Trophoblast cell (in vitro differentiated cells and primary cell): ENCODE data around the gene SCARB2.
A peak's percentile ranks its signal among the peaks of the same experiment; 100 is the strongest.

Experiments used
- DNase-seq, 2 donors: peaks; one replicate each; pipeline ENCODE4 v3.0.0-alpha.2; 2016
- H2AFZ ChIP-seq: 2 replicates; pipeline ENCODE4 v1.6.1; 2013; ENCODE audit warnings: low read length, moderate library complexity, mild to moderate bottlenecking; ENCODE audit not compliant: insufficient read depth, poor library complexity
- H2AK5ac ChIP-seq: 2 replicates; pipeline ENCODE4 v1.6.1; 2013; ENCODE audit warnings: mild to moderate bottlenecking, low read length
- H2BK120ac ChIP-seq: 2 replicates; pipeline ENCODE4 v1.6.1; 2013; ENCODE audit warnings: low read length, mild to moderate bottlenecking, moderate library complexity; ENCODE audit not compliant: insufficient read depth, poor library complexity
- H2BK12ac ChIP-seq: 2 replicates; pipeline ENCODE4 v1.6.1; 2013; ENCODE audit warnings: mild to moderate bottlenecking, low read length, moderate library complexity
- H2BK5ac ChIP-seq: 2 replicates; pipeline ENCODE4 v1.6.1; 2013; ENCODE audit warnings: low read length, low read depth, moderate library complexity, mild to moderate bottlenecking; ENCODE audit not compliant: poor library complexity
- H3K14ac ChIP-seq: 2 replicates; pipeline ENCODE4 v1.6.1; 2013; ENCODE audit warnings: mild to moderate bottlenecking, low read length
- H3K18ac ChIP-seq: 2 replicates; pipeline ENCODE4 v1.6.1; 2013; ENCODE audit warnings: mild to moderate bottlenecking, low read length
- H3K23ac ChIP-seq: 2 replicates; pipeline ENCODE4 v1.6.1; 2013; ENCODE audit warnings: low read length
- H3K27ac ChIP-seq: 2 replicates; pipeline ENCODE4 v1.5.1; 2013; ENCODE audit warnings: low read depth, mild to moderate bottlenecking, inconsistent platforms, low read length, moderate library complexity
- H3K27me3 ChIP-seq: 2 replicates; pipeline ENCODE4 v1.6.1; 2013; ENCODE audit warnings: inconsistent platforms, mild to moderate bottlenecking, low read length, moderate library complexity; ENCODE audit not compliant: insufficient read depth
- H3K36me3 ChIP-seq, 2 experiments: 1 replicate in 1 of 2; 2 replicates in 1 of 2; pipeline ENCODE4 v1.6.1; 2013; ENCODE audit warnings: low read length in 2 of 2, mild to moderate bottlenecking in 2 of 2, moderate library complexity in 1 of 2; ENCODE audit not compliant: insufficient read depth in 2 of 2, control insufficient read depth in 1 of 2
- H3K4ac ChIP-seq: 2 replicates; pipeline ENCODE4 v1.6.1; 2013; ENCODE audit warnings: low read depth, mild to moderate bottlenecking, low read length, moderate library complexity
- H3K4me1 ChIP-seq, 2 experiments: 1 replicate in 1 of 2; 2 replicates in 1 of 2; pipeline ENCODE4 v1.6.1; 2013; ENCODE audit warnings: low read length in 2 of 2, mild to moderate bottlenecking in 2 of 2, moderate library complexity in 1 of 2; ENCODE audit not compliant: insufficient read depth in 2 of 2, control insufficient read depth in 1 of 2
- H3K4me2 ChIP-seq: 2 replicates; pipeline ENCODE4 v1.6.1; 2013; ENCODE audit warnings: inconsistent platforms, mild to moderate bottlenecking, low read length, moderate library complexity
- H3K4me3 ChIP-seq: 2 replicates; pipeline ENCODE4 v1.5.1; 2013; ENCODE audit warnings: mild to moderate bottlenecking, low read depth, low read length, inconsistent platforms
- H3K79me1 ChIP-seq: one replicate; pipeline ENCODE4 v1.6.1; 2013; ENCODE audit warnings: low read length
- H3K79me2 ChIP-seq: 2 replicates; pipeline ENCODE4 v1.6.1; 2013; ENCODE audit warnings: low read length, mild to moderate bottlenecking; ENCODE audit not compliant: control insufficient read depth, insufficient read depth, poor library complexity
- H3K9ac ChIP-seq: 2 replicates; pipeline ENCODE4 v1.6.1; 2013; ENCODE audit warnings: mild to moderate bottlenecking, low read length
- H3K9me3 ChIP-seq: 2 replicates; pipeline ENCODE4 v1.6.1; 2013; ENCODE audit warnings: low read depth, mild to moderate bottlenecking, control low read depth, inconsistent platforms, low read length; ENCODE audit not compliant: insufficient read depth
- H4K12ac ChIP-seq: 2 replicates; pipeline ENCODE4 v1.6.1; 2013; ENCODE audit warnings: low read depth, mild to moderate bottlenecking, low read length, moderate library complexity
- H4K8ac ChIP-seq: 2 replicates; pipeline ENCODE4 v1.6.1; 2013; ENCODE audit warnings: low read depth, mild to moderate bottlenecking, low read length, moderate library complexity
- H4K91ac ChIP-seq: one replicate; pipeline ENCODE4 v1.6.1; 2013; ENCODE audit warnings: low read depth, mild to moderate bottlenecking, low read length, moderate library complexity
- WGBS: extraction: QIAGEN DNeasy Blood & Tissue Kit; methylation state at CpG from one replicate; pipeline ENCODE4 v1.1.7; 2013; ENCODE audit warnings: missing lambda C conversion rate; ENCODE audit not compliant: insufficient read length, insufficient coverage; ENCODE audit errors: extremely low coverage; 5-methylcytosine and 5-hydroxymethylcytosine counted together

Gene SCARB2

GRCh38 chr4:76256032-76256431, 42.4 kb upstream of the SCARB2 start:
- Histone ChIP-seq H3K27ac (no peak overlapping the region), H3K9ac (no peak overlapping the region), H3K9me3 (no peaks in the 10 kb centered on the region), H3K36me3 (no peaks in the 10 kb centered on the region), H3K27me3 (no peaks in the 10 kb centered on the region), H2AFZ (no peak overlapping the region), H3K14ac (no peak overlapping the region), H3K4me2 (no peak overlapping the region), H2BK5ac (no peak overlapping the region), H2BK120ac (no peak overlapping the region), H3K4me3 (no peak overlapping the region), H4K12ac (no peak overlapping the region), H3K23ac (no peak overlapping the region), H3K4me1 (peaks cover 4 to 6% of the 10 kb centered on the region in 2 experiments), H3K79me1 (peaks cover 2% of the 10 kb centered on the region), H2AK5ac (no peak overlapping the region), H4K91ac (no peak overlapping the region), H3K4ac (no peak overlapping the region), H3K18ac (no peak overlapping the region), H3K79me2 (no peaks in the 10 kb centered on the region), H4K8ac (no peak overlapping the region), H2BK12ac (no peak overlapping the region)
- no CpG with 5 or more reads among the region's 6 CpGs for WGBS
- no peak for DNase-seq

GRCh38 chr4:76253511-76253910, 39.9 kb upstream of the SCARB2 start:
- no peak overlapping the region for H3K18ac ChIP-seq
- no peaks in the 10 kb centered on the region for H3K79me2 ChIP-seq
- H3K27ac ChIP-seq, result no peak overlapping the region
- no peak overlapping the region for H4K91ac ChIP-seq
- no peak overlapping the region for H3K4me3 ChIP-seq
- H4K12ac ChIP-seq, result no peak overlapping the region
- H3K14ac ChIP-seq, result no peak overlapping the region
- no peak overlapping the region for H3K9ac ChIP-seq
- H2BK5ac ChIP-seq, result no peak overlapping the region
- H2AFZ ChIP-seq, result no peak overlapping the region
- H3K4me1 ChIP-seq, result peaks cover 4 to 8% of the 10 kb centered on the region in 2 experiments
- peaks cover 2% of the 10 kb centered on the region for H3K79me1 ChIP-seq
- no peak overlapping the region for H3K23ac ChIP-seq
- H4K8ac ChIP-seq, result no peak overlapping the region
- H3K4ac ChIP-seq, result no peak overlapping the region
- DNase-seq, result no peak
- no peaks in the 10 kb centered on the region for H3K9me3 ChIP-seq
- WGBS, result no CpG with 5 or more reads among the region's 6 CpGs
- no peak overlapping the region for H2BK120ac ChIP-seq
- no peak overlapping the region for H3K4me2 ChIP-seq
- H3K36me3 ChIP-seq, result no peaks in the 10 kb centered on the region
- H3K27me3 ChIP-seq, result no peaks in the 10 kb centered on the region
- no peak overlapping the region for H2BK12ac ChIP-seq
- H2AK5ac ChIP-seq, result no peak overlapping the region

- Histone ChIP-seq H3K79me2 (no peaks in the 10 kb centered on the region), H2AFZ (no peak overlapping the region), H2BK120ac (no peak overlapping the region), H3K9ac (no peak overlapping the region), H4K12ac (no peak overlapping the region), H2BK5ac (no peak overlapping the region), H4K91ac (no peak overlapping the region), H3K23ac (no peak overlapping the region), H3K79me1 (peaks cover 2% of the 10 kb centered on the region), H4K8ac (peak overlapping the region; percentile 50), H3K4me1 (peaks cover 4 to 8% of the 10 kb centered on the region in 2 experiments), H3K4ac (no peak overlapping the region), H3K36me3 (no peaks in the 10 kb centered on the region), H3K4me3 (no peak overlapping the region), H3K14ac (no peak overlapping the region), H3K27ac (no peak overlapping the region), H2BK12ac (no peak overlapping the region), H2AK5ac (no peak overlapping the region), H3K27me3 (no peaks in the 10 kb centered on the region), H3K9me3 (no peaks in the 10 kb centered on the region), H3K4me2 (peak overlapping the region; percentile 62), H3K18ac (no peak overlapping the region)
- WGBS, result no CpG with 5 or more reads among the region's 8 CpGs
- DNase-seq, result peak in 1 of 2 donors; percentile 75
Observed at GRCh38 chr4:76252271-76252653, 38.6 kb upstream of the SCARB2 start.

- H3K4me2 ChIP-seq, result peak within 1 kb of the TSS; percentile 62
- H4K12ac ChIP-seq, result peak within 1 kb of the TSS; percentile 60
- no peaks in the 10 kb centered on the region for H3K9me3 ChIP-seq
- H3K23ac ChIP-seq, result no peak within 1 kb of the TSS
- no peak within 1 kb of the TSS for H3K9ac ChIP-seq
- no peaks in the 10 kb centered on the region for H3K79me2 ChIP-seq
- no peaks in the 10 kb centered on the region for H3K36me3 ChIP-seq
- H2AK5ac ChIP-seq, result no peak within 1 kb of the TSS
- H2BK5ac ChIP-seq, result no peak within 1 kb of the TSS
- peak within 1 kb of the TSS; percentile 11 for H2BK12ac ChIP-seq
- H3K4me3 ChIP-seq, result peak within 1 kb of the TSS; percentile 69
- H3K14ac ChIP-seq, result peak within 1 kb of the TSS; percentile 47
- peaks cover 4 to 8% of the 10 kb centered on the region in 2 experiments for H3K4me1 ChIP-seq
- no CpG with 5 or more reads among the region's 68 CpGs for WGBS
- peak within 1 kb of the TSS; percentile 28 for H3K18ac ChIP-seq
- H3K27ac ChIP-seq, result no peak within 1 kb of the TSS
- peak within 1 kb of the TSS; percentile 62 for H4K8ac ChIP-seq
- DNase-seq, result peak; percentile 95 to 98
- peak within 1 kb of the TSS; percentile 92 for H2AFZ ChIP-seq
- H3K27me3 ChIP-seq, result no peaks in the 10 kb centered on the region
- no peak within 1 kb of the TSS for H4K91ac ChIP-seq
- H3K4ac ChIP-seq, result peak within 1 kb of the TSS; percentile 14
- H3K79me1 ChIP-seq, result peaks cover 2% of the 10 kb centered on the region
- peak within 1 kb of the TSS; percentile 64 for H2BK120ac ChIP-seq
Observed at GRCh38 chr4:76251441-76252270, 38.0 kb upstream of the SCARB2 start, which contains the start of gene FAM47E. FAM47E (plus strand) TSS chr4:76251721; CDS start chr4:76251747, 26 bp downstream.
